Loucy (cell line): ENCODE measurements around the gene CLCNKA.
"Not testable (repeated sequence)": the region's sequence is repeated elsewhere in the genome, so short reads cannot be mapped to it uniquely, and the experiment has no call there.

Source experiments
- H2AFZ ChIP-seq: fragments of 200-600 bp; sonication (generic); 2 replicates; pipeline ENCODE4 v1.6.0; 2016; ENCODE audit warnings: antibody characterized with exemption, mild to moderate bottlenecking, low read length, moderate library complexity
- H3F3A ChIP-seq: fragments of 200-600 bp; 2 replicates; pipeline ENCODE4 v1.6.0; 2016; ENCODE audit warnings: antibody characterized with exemption, low read depth, mild to moderate bottlenecking
- H3K27me3 ChIP-seq: fragments of 200-600 bp; sonication (generic); 2 replicates; pipeline ENCODE4 v1.6.1; 2014; ENCODE audit warnings: low read length, mild to moderate bottlenecking; ENCODE audit not compliant: insufficient read depth, poor library complexity, severe bottlenecking
- H3K36me3 ChIP-seq: fragments of 200-600 bp; sonication (generic); 2 replicates; pipeline ENCODE4 v1.6.1; 2016; ENCODE audit warnings: low read length; ENCODE audit not compliant: insufficient read depth
- H3K4me1 ChIP-seq: fragments of 200-600 bp; sonication (generic); 2 replicates; pipeline ENCODE4 v1.5.1; 2014; ENCODE audit warnings: low read length, mild to moderate bottlenecking; ENCODE audit not compliant: insufficient read depth, poor library complexity, severe bottlenecking
- H3K4me2 ChIP-seq: fragments of 200-600 bp; sonication (generic); 2 replicates; pipeline ENCODE4 v1.6.0; 2014; ENCODE audit warnings: antibody characterized with exemption, low read length, low read depth, mild to moderate bottlenecking; ENCODE audit not compliant: poor library complexity, severe bottlenecking
- H3K4me3 ChIP-seq: fragments of 200-600 bp; sonication (generic); 2 replicates; pipeline ENCODE4 v1.5.1; 2014; ENCODE audit warnings: low read length, mild to moderate bottlenecking, mixed read lengths; ENCODE audit not compliant: poor library complexity, severe bottlenecking
- H3K79me2 ChIP-seq: fragments of 200-600 bp; sonication (generic); 2 replicates; pipeline ENCODE4 v1.6.1; 2014; ENCODE audit warnings: low read length; ENCODE audit not compliant: insufficient read depth
- H3K9ac ChIP-seq: fragments of 200-600 bp; sonication (generic); 2 replicates; pipeline ENCODE4 v1.6.0; 2014; ENCODE audit warnings: mild to moderate bottlenecking, low read depth, low read length, moderate library complexity; ENCODE audit not compliant: poor library complexity, severe bottlenecking
- H3K9me2 ChIP-seq: fragments of 200-600 bp; sonication (generic); replicated peaks from 2 replicates; pipeline ENCODE4 v1.6.1; 2016; ENCODE audit warnings: low read depth, low read length, mixed read lengths
- H3K9me3 ChIP-seq: fragments of 200-600 bp; sonication (generic); 2 replicates; pipeline ENCODE4 v1.6.1; 2014; ENCODE audit warnings: mild to moderate bottlenecking, antibody characterized with exemption, low read length, low read depth; ENCODE audit not compliant: insufficient read depth
- H4K20me1 ChIP-seq: fragments of 200-600 bp; sonication (generic); 2 replicates; pipeline ENCODE4 v1.6.0; 2014; ENCODE audit warnings: antibody characterized with exemption, low read length, mild to moderate bottlenecking; ENCODE audit not compliant: insufficient read depth, poor library complexity, severe bottlenecking
- CTCF ChIP-seq: fragments of 200-600 bp; sonication (generic); conservative IDR thresholded peaks from 2 replicates; pipeline ENCODE4 v1.5.1; 2014; ENCODE audit warnings: mild to moderate bottlenecking, antibody characterized with exemption, low read length
- EZH2phosphoT487 ChIP-seq: fragments of 200-600 bp; IDR thresholded peaks from 2 replicates; pipeline ENCODE4 v1.6.1; 2018; ENCODE audit warnings: antibody characterized with exemption, mild to moderate bottlenecking, moderate library complexity, borderline replicate concordance

CLCNKA gene

GRCh38 chr1:16020325-16020724 lies 1.5 kb upstream of the CLCNKA start:
- Histone ChIP-seq H3K79me2 (no peaks in the 10 kb centered on the region), H3K27me3 (no peaks in the 10 kb centered on the region)

DNA sequence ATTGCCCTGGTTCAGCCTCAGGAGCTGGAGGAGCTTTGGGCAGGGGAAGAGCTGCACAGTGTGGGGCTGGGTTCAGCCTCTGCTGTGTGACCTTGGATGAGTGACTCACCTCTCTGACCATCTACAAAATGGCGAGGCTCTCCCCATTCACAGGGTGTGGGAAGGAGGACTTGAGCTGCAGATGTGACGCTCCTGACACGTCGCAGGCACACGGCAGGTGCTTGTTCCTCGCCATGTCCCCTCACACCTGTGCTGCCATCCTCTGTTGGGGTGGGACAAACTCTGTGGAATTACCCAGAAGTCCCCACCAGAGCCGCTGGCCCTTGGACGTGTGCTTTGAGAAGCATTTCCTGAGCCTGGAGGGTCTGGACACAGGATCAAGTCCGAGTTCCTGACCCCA lies 958 bp upstream of the CLCNKA start:
- H3K4me1 ChIP-seq, H3K9me2 ChIP-seq, H3K36me3 ChIP-seq, H3K4me3 ChIP-seq, H3K9me3 ChIP-seq, H3K27me3 ChIP-seq, H3K9ac ChIP-seq, H2AFZ ChIP-seq, H3K4me2 ChIP-seq, H4K20me1 ChIP-seq, H3K79me2 ChIP-seq, H3F3A ChIP-seq: not testable (repeated sequence)

More at GRCh38 chr1:16020325-16020724, 1.5 kb upstream of the CLCNKA start:
- H3K4me2 ChIP-seq: no peak overlapping the region
- H3K9me2 ChIP-seq: no peaks in the 10 kb centered on the region
- TF ChIP-seq EZH2phosphoT487: no peak
- no peak for TF ChIP-seq CTCF
- H3K36me3 ChIP-seq: no peaks in the 10 kb centered on the region
- no peak overlapping the region for H3K9ac ChIP-seq
- no peak overlapping the region for H2AFZ ChIP-seq
- no peak overlapping the region for H3K4me3 ChIP-seq
- no peaks in the 10 kb centered on the region for H3K9me3 ChIP-seq
- no peaks in the 10 kb centered on the region for H4K20me1 ChIP-seq
- no peaks in the 10 kb centered on the region for H3F3A ChIP-seq
- no peaks in the 10 kb centered on the region for H3K4me1 ChIP-seq

DNA sequence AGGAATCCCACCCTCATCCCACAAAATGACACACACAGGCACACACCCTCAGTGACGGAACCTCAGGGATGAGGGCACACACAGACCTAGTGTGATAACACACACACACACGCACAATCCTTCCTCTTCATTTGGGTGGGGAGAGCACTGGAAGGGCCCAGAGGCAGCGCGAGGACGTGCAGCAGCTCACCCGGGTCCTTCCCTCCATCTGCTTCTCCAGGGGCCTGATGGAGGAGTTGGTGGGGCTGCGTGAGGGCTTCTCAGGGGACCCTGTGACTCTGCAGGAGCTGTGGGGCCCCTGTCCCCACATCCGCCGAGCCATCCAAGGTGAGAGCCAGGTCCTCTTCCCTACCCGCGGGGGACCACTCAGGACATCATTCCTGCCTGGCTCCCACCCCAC lies 557 bp downstream of the CLCNKA start:
- no peak overlapping the region for H3K9ac ChIP-seq
- H3K27me3 ChIP-seq: no peaks in the 10 kb centered on the region

More for the DNA sequence above, 557 bp downstream of the CLCNKA start:
- Histone ChIP-seq H3K9me2 (no peaks in the 10 kb centered on the region), H3F3A (no peaks in the 10 kb centered on the region), H3K4me1 (no peaks in the 10 kb centered on the region), H3K9me3 (no peaks in the 10 kb centered on the region), H3K4me3 (no peak overlapping the region), H2AFZ (no peak overlapping the region), H3K4me2 (no peak overlapping the region), H3K36me3 (no peaks in the 10 kb centered on the region), H3K79me2 (no peaks in the 10 kb centered on the region), H4K20me1 (no peaks in the 10 kb centered on the region)
- TF ChIP-seq EZH2phosphoT487 (no peak), CTCF (no peak)
